ENCODE data around the gene TBCK.

GRCh38 chr4:106090826-106091225 lies 225.2 kb downstream of the TBCK start:
- TF ChIP-seq GATA3 (IDR thresholded peaks at IDR 0.05; ENCODE audit: low read depth, low read length) = no peak
- TF ChIP-seq GATA2 (IDR thresholded peaks at IDR 0.05; ENCODE audit: low read depth, low read length) = no peak

Data from SH-SY5Y (cell line).